HEK293 (cell line): Measurements from ENCODE around the gene ACTR1B.
"Not testable (repeated sequence)": the region's sequence is repeated elsewhere in the genome, so short reads cannot be mapped to it uniquely, and the experiment has no call there.

ENCODE experiments used
- CTCF ChIA-PET: fragments of 350-600 bp; formaldehyde crosslinking; extraction: SDS; loops from one replicate; lab custom pipeline; 2021; ENCODE audit warnings: antibody characterized with exemption; lab: Yijun Ruan, JAX
- POLR2A ChIA-PET: fragments of 300-600 bp; formaldehyde crosslinking; extraction: SDS; loops from one replicate; lab custom pipeline; 2020; ENCODE audit warnings: antibody characterized with exemption, inconsistent platforms; lab: Yijun Ruan, JAX
- H3K27ac ChIP-seq: fragments of 200-500 bp; sonication (Bioruptor generic); 2 replicates; pipeline ENCODE4 v1.5.1; 2014; ENCODE audit warnings: low read depth, low read length, control low read depth, inconsistent platforms; ENCODE audit errors: extremely low read depth
- H3K36me3 ChIP-seq, 2 experiments: fragments of 200-500 bp in 1 of 2; sonication (Bioruptor generic) in 1 of 2; 1 replicate in 1 of 2; 2 replicates in 1 of 2; pipeline ENCODE4 v1.5.1; 2014 to 2017; ENCODE audit warnings: inconsistent platforms in 2 of 2, low read length in 2 of 2; ENCODE audit not compliant: control insufficient read depth in 2 of 2, insufficient read depth in 1 of 2
- H3K4me1 ChIP-seq: fragments of 200-500 bp; sonication (Bioruptor generic); 2 replicates; pipeline ENCODE4 v1.5.1; 2014; ENCODE audit warnings: mild to moderate bottlenecking, low read length, inconsistent platforms; ENCODE audit not compliant: control insufficient read depth, insufficient read depth
- H3K4me3 ChIP-seq: 2 replicates; pipeline ENCODE4 v1.5.1; 2011; ENCODE audit warnings: low read depth, mild to moderate bottlenecking, control low read depth, low read length, moderate library complexity
- H3K9me3 ChIP-seq: fragments of 200-500 bp; sonication (Bioruptor generic); 2 replicates; pipeline ENCODE4 v1.5.1; 2014; ENCODE audit warnings: low read depth, low read length, inconsistent platforms; ENCODE audit not compliant: control insufficient read depth, insufficient read depth
- GLIS2 ChIP-seq: fragments of 450-650 bp; formaldehyde crosslinking; IDR thresholded peaks from 2 replicates; pipeline ENCODE4 v1.5.1; 2016; ENCODE audit warnings: missing biosample characterization, missing genetic modification characterization
- ZFP3 ChIP-seq: fragments of 450-650 bp; formaldehyde crosslinking; IDR thresholded peaks from 2 replicates; pipeline ENCODE4 v1.5.1; 2016; ENCODE audit warnings: low read depth, missing biosample characterization, missing genetic modification characterization
- ZNF138 ChIP-seq: fragments of 450-650 bp; formaldehyde crosslinking; IDR thresholded peaks from 2 replicates; pipeline ENCODE4 v1.5.1; 2016; ENCODE audit warnings: missing biosample characterization, missing genetic modification characterization, borderline replicate concordance
- ZNF239 ChIP-seq: fragments of 450-650 bp; formaldehyde crosslinking; IDR thresholded peaks from 2 replicates; pipeline ENCODE4 v1.5.1; 2016; ENCODE audit warnings: missing biosample characterization, missing genetic modification characterization
- ZNF501 ChIP-seq: fragments of 450-650 bp; formaldehyde crosslinking; IDR thresholded peaks from 2 replicates; pipeline ENCODE4 v1.5.1; 2016; ENCODE audit warnings: missing biosample characterization, missing genetic modification characterization
- ZNF624 ChIP-seq: fragments of 450-650 bp; formaldehyde crosslinking; IDR thresholded peaks from 2 replicates; pipeline ENCODE4 v1.5.1; 2017; ENCODE audit warnings: missing biosample characterization, missing genetic modification characterization
- ZNF677 ChIP-seq: fragments of 450-650 bp; IDR thresholded peaks from 2 replicates; pipeline ENCODE4 v1.5.0; 2018; ENCODE audit warnings: missing biosample characterization, mild to moderate bottlenecking, missing genetic modification characterization, moderate library complexity
- TF ChIP-seq, protein P1 (sequence below): fragments of 450-650 bp; formaldehyde crosslinking; IDR thresholded peaks from 2 replicates; pipeline ENCODE4; 2016; ENCODE audit warnings: missing biosample characterization, missing genetic modification characterization
- TF ChIP-seq, protein P2 (sequence below): fragments of 450-650 bp; IDR thresholded peaks from 2 replicates; pipeline ENCODE4 v1.5.1; 2018; ENCODE audit warnings: missing biosample characterization, mild to moderate bottlenecking, missing genetic modification characterization

ACTR1B gene

DNA sequence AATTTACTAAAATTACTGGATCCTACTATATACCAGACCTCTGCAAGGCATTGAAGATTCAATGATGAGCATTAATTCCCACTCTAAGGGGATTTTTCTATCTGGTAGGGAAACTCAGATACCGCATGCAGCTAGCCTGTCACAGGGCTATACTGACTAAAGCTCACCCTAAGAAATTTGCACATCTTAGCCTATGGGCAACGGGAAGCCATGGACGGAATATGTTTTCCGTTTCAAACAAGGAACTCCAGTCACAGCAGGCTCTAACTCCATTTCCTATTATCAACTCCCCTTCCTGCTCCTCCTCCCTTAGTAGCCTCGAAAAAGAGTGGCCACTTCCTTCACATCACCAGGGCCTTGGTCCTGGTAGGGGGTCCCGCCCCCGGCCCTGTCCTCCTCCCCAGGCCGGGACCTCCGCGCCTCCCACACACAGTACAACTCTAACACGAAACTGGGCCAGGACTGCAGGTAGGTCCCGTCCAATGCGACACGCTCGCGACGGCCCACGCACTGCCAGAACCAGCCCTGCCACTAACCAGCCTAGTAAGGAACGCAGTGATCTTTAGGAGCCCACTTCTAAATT, 18.6 kb downstream of the ACTR1B start (continued):
- TF ChIP-seq ZNF624, result no peak
- TF ChIP-seq ZNF501 (tag by site-specific recombination), result peak; percentile 44; the same call in 1 of the 2 replicates
- peak; percentile 72 for TF ChIP-seq GLIS2

DNA sequence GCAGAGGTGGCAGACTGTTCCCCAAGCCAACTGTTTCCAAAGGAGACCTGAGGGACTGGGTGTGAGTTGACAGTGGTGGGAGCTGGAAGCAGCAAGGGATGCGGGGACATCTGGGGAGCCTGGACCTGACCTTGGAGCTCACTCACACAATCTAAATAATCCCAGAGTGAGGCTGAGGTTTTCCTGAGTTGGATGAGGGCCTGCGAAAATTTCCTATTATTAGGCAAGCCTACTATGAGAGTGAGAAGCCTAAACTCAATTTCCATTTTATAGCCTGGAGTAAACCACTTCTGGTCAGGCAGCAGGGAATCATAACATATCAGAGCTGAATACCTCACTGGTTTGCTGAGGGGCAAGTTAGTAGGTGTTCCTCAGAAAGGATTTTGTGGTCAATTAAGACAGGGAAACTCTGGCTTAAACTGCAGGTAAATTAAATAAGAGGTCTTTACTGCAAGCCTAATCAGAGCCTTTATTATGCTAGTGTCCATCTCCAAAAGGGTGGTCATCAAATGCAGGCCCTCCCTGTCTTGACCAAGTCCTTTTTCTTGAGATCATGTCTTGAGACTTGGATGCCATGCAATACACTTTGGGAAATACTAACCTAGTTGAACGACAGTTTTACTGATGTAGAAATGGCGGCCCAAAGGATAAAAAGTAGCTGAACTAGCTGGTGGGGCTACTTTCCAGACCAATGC, 19.7 kb downstream of the ACTR1B start:
- H3K36me3 ChIP-seq, result peaks cover 22 to 24% of the 10 kb centered on the region in 2 experiments
- TF ChIP-seq, protein P1, sequence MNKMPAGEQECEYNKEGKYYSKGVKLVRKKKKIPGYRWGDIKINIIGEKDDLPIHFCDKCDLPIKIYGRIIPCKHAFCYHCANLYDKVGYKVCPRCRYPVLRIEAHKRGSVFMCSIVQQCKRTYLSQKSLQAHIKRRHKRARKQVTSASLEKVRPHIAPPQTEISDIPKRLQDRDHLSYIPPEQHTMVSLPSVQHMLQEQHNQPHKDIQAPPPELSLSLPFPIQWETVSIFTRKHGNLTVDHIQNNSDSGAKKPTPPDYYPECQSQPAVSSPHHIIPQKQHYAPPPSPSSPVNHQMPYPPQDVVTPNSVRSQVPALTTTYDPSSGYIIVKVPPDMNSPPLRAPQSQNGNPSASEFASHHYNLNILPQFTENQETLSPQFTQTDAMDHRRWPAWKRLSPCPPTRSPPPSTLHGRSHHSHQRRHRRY (tag by site-specific recombination), result no peak
- TF ChIP-seq ZNF138 (tag by site-specific recombination), result no peak
- no peak for TF ChIP-seq ZNF677 (tag by site-specific recombination)
- TF ChIP-seq, protein P2, sequence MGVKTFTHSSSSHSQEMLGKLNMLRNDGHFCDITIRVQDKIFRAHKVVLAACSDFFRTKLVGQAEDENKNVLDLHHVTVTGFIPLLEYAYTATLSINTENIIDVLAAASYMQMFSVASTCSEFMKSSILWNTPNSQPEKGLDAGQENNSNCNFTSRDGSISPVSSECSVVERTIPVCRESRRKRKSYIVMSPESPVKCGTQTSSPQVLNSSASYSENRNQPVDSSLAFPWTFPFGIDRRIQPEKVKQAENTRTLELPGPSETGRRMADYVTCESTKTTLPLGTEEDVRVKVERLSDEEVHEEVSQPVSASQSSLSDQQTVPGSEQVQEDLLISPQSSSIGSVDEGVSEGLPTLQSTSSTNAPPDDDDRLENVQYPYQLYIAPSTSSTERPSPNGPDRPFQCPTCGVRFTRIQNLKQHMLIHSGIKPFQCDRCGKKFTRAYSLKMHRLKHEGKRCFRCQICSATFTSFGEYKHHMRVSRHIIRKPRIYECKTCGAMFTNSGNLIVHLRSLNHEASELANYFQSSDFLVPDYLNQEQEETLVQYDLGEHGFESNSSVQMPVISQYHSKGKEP, result no peak
- TF ChIP-seq ZNF239 (tag by site-specific recombination), result 0 out of 2 replicates have a peak, but pooled peaks have one; percentile 28
- no peak overlapping the region for H3K4me3 ChIP-seq
- no peaks in the 10 kb centered on the region for H3K4me1 ChIP-seq
- no peak overlapping the region for H3K27ac ChIP-seq
- POLR2A ChIA-PET, result interaction anchor here (1.0 to 8.7 kb wide), 2 partner anchors 19 kb away, joined by 4 to 183 read pairs; partner anchors contain the start of gene ACTR1B
- H3K9me3 ChIP-seq, result no peaks in the 10 kb centered on the region
- CTCF ChIA-PET, result interaction anchor here (0.9 kb wide), 1 partner anchor 53 kb away, joined by 4 read pairs; no protein-coding TSS in a partner anchor

DNA sequence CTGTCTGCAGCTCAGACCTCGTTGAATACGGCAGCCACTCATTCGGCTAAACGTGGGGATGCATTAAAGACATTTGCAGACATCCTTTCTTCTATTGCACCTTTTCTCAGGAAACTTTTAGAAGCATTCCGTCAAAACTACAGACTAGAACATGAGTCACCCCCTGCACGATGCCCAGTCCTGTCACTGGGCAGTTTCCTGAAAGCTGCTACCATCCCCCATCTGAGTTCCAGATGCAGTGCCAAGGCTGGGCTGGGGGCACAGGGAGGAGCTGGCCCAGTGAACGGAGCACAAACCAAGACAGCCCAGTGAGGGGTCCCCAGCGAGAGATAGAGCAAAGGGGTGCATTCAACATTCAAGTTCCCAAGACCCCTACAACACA, 37.8 kb downstream of the ACTR1B start:
- H3K27ac ChIP-seq, H3K4me3 ChIP-seq, H3K9me3 ChIP-seq, POLR2A ChIA-PET, H3K4me1 ChIP-seq, H3K36me3 ChIP-seq: not testable (repeated sequence)
- CTCF ChIA-PET, result interaction anchor here (0.6 kb wide), 1 partner anchor 15 kb away, joined by 3 read pairs; no protein-coding TSS in a partner anchor

DNA sequence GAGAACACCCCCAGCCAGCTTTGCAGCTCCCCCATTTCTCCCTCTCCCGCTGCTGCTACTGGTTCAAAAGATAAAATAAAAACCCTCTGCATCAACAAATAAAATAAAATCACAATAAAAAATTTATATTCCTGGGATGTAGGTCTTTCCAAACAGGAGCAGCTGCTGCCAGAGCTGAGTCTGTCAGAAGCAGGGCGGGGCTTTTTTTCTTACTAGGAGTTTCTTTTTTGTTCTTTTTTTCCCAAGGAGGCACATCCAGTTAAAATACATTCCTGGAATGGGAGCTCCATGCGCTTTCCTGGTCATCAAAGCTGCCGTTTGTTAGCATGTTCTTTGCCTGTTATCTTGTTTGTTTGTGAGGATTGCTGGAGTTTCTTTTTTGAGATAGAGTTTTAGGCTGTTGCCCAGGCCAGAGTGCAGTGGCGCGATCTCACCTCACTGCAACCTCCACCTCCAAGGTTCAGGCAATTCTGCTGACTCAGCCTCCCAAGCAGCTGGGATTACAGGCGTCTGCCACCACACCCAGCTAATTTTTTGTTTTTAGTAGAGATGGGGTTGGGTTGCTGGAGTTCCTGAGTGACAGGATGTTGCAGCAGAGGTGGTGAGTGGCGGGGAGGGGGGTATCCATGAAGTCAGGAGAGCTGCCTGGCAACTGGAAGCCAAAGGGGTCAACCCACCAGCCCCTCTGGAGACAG, 38.3 kb downstream of the ACTR1B start:
- H3K27ac ChIP-seq, POLR2A ChIA-PET, H3K36me3 ChIP-seq, H3K4me3 ChIP-seq, H3K4me1 ChIP-seq, H3K9me3 ChIP-seq: not testable (repeated sequence)
- CTCF ChIA-PET, result interaction anchor here (0.6 kb wide), 1 partner anchor 15 kb away, joined by 3 read pairs; no protein-coding TSS in a partner anchor

DNA sequence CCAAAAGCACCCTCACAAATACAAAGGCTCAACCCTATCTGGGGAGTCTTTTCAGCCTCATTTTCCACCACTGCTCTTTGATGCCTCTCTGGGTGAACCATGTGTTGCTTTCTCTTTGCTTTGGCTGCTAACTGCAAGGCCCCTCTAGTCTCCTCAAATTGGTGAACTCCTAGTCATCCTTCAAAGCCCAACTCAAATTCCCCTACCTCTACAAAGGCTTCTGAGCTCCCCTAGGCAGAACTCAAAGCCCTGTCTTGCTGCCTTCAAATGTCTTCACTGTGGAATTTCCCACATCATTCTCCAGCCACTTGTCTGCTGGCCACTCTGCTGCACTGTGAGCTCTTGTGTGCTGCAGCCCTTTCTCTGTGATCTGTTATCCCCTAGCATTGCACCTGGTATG, 40.9 kb downstream of the ACTR1B start:
- H3K27ac ChIP-seq, CTCF ChIA-PET, H3K36me3 ChIP-seq, POLR2A ChIA-PET, H3K4me1 ChIP-seq, H3K9me3 ChIP-seq, H3K4me3 ChIP-seq: not testable (repeated sequence)
- peak; percentile 64; the same call in 1 of the 2 replicates for TF ChIP-seq ZFP3
